ENCODE results near the gene SENP5. TPM values are rescaled to one million over a fixed set of nuclear protein-coding genes. Genes with fewer than 3 reads are reported as not detected.

The SENP5 gene
- total and polyA plus RNA-seq, 2 of the 8 experiments (the other 6 are each of a cell fraction or from before 2014, with no cell fraction given): 6.7 to 27.3 TPM

DNA sequence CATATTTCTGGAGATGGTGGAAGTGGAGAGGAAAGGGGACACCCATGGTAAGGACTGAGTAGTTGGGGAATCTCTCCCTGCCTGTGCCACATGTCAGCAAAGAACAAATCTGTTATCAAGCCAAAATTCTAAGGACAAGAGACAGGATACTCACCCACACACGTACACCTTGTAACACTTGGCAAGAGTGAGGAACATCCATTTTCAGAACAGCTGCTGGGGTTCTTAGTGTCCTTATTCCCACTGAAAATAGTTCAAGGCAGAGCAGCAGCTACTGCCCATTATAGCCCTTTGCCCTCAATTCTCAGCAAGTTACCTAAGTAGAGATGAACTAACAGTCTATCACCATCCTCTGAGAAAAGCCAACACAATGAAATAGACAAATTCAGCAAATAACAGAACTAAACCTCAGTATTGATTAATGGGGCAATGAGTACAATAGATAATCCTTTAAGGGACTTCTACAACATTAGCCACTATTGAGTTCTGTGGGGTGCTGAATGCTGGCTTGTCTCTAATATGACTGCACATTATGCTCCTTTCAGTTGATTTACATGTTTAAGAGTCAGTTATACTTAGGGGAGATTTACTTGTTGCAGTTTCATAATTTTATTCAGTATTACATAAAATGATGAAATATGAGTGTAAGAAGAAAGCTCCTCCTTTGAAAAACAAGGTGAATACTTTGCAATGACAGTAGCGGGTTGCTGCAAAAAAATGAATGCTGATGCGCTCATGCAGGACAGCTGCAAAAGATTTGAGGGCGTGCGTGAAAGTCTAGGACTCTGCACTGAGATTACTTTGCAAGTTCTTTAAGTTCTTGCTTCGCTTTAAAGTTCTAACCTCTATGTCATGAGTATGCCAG, 22.4 kb downstream of the SENP5 start:
- Histone ChIP-seq H2BK5ac (ENCODE audit: low read depth, low read length) (no peak overlapping the region), H3K14ac (ENCODE audit: insufficient read length) (no peak overlapping the region), H3K23me2 (ENCODE audit: low read depth, low read length) (no peaks in the 10 kb centered on the region), H3K4me3 (ENCODE audit: extremely low read depth in 1 of 4, insufficient read depth in 2 of 4, low read depth in 3 of 4, low read length in 4 of 4) (no peak overlapping the region), H3K23ac (ENCODE audit: insufficient read length) (no peak overlapping the region), H3K79me2 (ENCODE audit: control insufficient read depth in 1 of 2, insufficient read depth in 2 of 2, low read length in 2 of 2) (peaks cover 0 to 45% of the 10 kb centered on the region in 2 experiments; a peak in 2 of 4 replicates), H3K9ac (replicated peaks in 1 of 4; ENCODE audit: extremely low read depth in 1 of 4, low read depth in 3 of 4, low read length in 3 of 4) (no peak overlapping the region), H2AFZ (ENCODE audit: low read length) (no peak overlapping the region), H3K36me3 (ENCODE audit: control insufficient read depth in 2 of 4, insufficient read depth in 4 of 4, low read length in 3 of 4) (peaks cover 0 to 14% (median 3%) of the 10 kb centered on the region in 4 experiments; a peak in 2 of 8 replicates), H4K8ac (ENCODE audit: extremely low read depth, insufficient read depth, low read length) (no peak overlapping the region), H3K18ac (ENCODE audit: extremely low read depth, low read length) (no peak overlapping the region), H3K27ac (ENCODE audit: low read depth, low read length) (no peak overlapping the region), H3K4me1 (replicated peaks in 1 of 4; ENCODE audit: control insufficient read depth in 3 of 4, insufficient read depth in 4 of 4, low read length in 3 of 4) (no peaks in the 10 kb centered on the region), H2BK15ac (ENCODE audit: low read length) (no peak overlapping the region), H3K56ac (replicated peaks; ENCODE audit: insufficient read length, low read depth, low read length) (no peak overlapping the region), H4K20me1 (replicated peaks in 1 of 2; ENCODE audit: control insufficient read depth in 1 of 2, insufficient read depth in 2 of 2, low read length in 2 of 2) (peaks cover 0 to 2% of the 10 kb centered on the region in 2 experiments), H3K27me3 (replicated peaks in 1 of 4; ENCODE audit: control insufficient read depth in 3 of 4, extremely low read depth in 1 of 4, insufficient read depth in 3 of 4, low read length in 3 of 4) (no peaks in the 10 kb centered on the region), H2BK20ac (ENCODE audit: low read length) (no peak overlapping the region), H3K9me3 (ENCODE audit: insufficient read depth in 2 of 2, low read depth in 1 of 2, low read length in 1 of 2) (no peaks in the 10 kb centered on the region), H2BK120ac (replicated peaks; ENCODE audit: low read depth, low read length) (no peak overlapping the region), H3K4me2 (ENCODE audit: insufficient read depth in 1 of 2, low read depth in 2 of 2, low read length in 2 of 2) (no peak overlapping the region), H2BK12ac (ENCODE audit: low read depth, low read length) (no peak overlapping the region), H3K4ac (replicated peaks; ENCODE audit: insufficient read length, low read depth, low read length) (no peak overlapping the region), H2AK5ac (ENCODE audit: low read depth, low read length) (no peak overlapping the region), H3K79me1 (ENCODE audit: low read depth, low read length) (no peaks in the 10 kb centered on the region; the same call in 1 of the 2 replicates), H4K5ac (ENCODE audit: insufficient read length, low read depth, low read length) (no peak overlapping the region), H4K91ac (replicated peaks; ENCODE audit: insufficient read length, low read length) (no peak overlapping the region)
- DNase-seq (ENCODE audit: low read depth in 1 of 2, low spot score in 2 of 2) (no peak), FAIRE-seq (no peak)
- 83% methylated on average over 6 of the region's 6 CpGs; no CpG with 5 or more reads in 1 of the 2 experiments for WGBS, 2 experiments (ENCODE audit: extremely low coverage in 1 of 2, insufficient coverage in 1 of 2, insufficient read length in 1 of 2, insufficient replicate concordance in 2 of 2, low coverage in 1 of 2, low lambda C conversion rate in 2 of 2, missing lambda C conversion rate in 1 of 2)
- ChIA-PET CTCF (ENCODE audit: partially characterized antibody) (interaction anchor here (0.5 to 0.6 kb wide), 2 partner anchors 45 to 298 kb away, joined by 3 read pairs; no protein-coding TSS in a partner anchor), POLR2A (ENCODE audit: partially characterized antibody) (interaction anchor here (0.7 kb wide), 1 partner anchor 22 kb away, joined by 3 read pairs; the partner anchor contains the start of gene SENP5)
- TF ChIP-seq MAFK (IDR thresholded peaks at IDR 0.05; ENCODE audit: low read depth, low read length) (no peak), HDAC6 (IDR thresholded peaks at IDR 0.05; ENCODE audit: low read depth, low read length) (no peak), CHD1 (IDR thresholded peaks at IDR 0.05; ENCODE audit: low read depth, low read length) (no peak), KDM5A (IDR thresholded peaks at IDR 0.05; ENCODE audit: low read length) (no peak), PHF8 (conservative IDR thresholded peaks at IDR 0.05; ENCODE audit: low read depth, low read length) (no peak), RAD21 (IDR thresholded peaks at IDR 0.05 in 1 of 2, conservative IDR thresholded peaks at IDR 0.05 in 1 of 2; ENCODE audit: low read depth in 2 of 2, low read length in 2 of 2) (no peak), KDM1A (IDR thresholded peaks at IDR 0.05; ENCODE audit: borderline replicate concordance, low read length) (no peak)
